ENCODE data around the gene GNAZ.

GRCh38 chr22:23121424-23121823 is 51.1 kb downstream of the GNAZ start:
- TF ChIP-seq CTCF (IDR thresholded peaks at IDR 0.05) (no peak), EP300 (IDR thresholded peaks at IDR 0.05; ENCODE audit: low read depth) (no peak)

All from transverse colon (tissue), 3 donors.